ENCODE results near the gene DDX46.
A peak's percentile ranks its signal among the peaks of the same experiment; 100 is the strongest.

Gene DDX46

GRCh38 chr5:134738133-134738962 lies 20.2 kb upstream of the DDX46 start, which contains the start of gene CAMLG:
Gene CAMLG (plus strand): TSS chr5:134738548. CDS start chr5:134738621, 73 bp downstream.
- H3K79me1 ChIP-seq (ENCODE audit: low read length), result peaks cover 5% of the 10 kb centered on the region
- peak within 1 kb of the TSS; percentile 89 for H2AFZ ChIP-seq (ENCODE audit: insufficient read depth, low read length, poor library complexity)
- peak within 1 kb of the TSS; percentile 57 for H3K4ac ChIP-seq (ENCODE audit: low read depth, low read length)
- H3K27ac ChIP-seq (ENCODE audit: low read depth, low read length), result peak within 1 kb of the TSS; percentile 16
- peaks cover 5% of the 10 kb centered on the region in 2 experiments for H3K36me3 ChIP-seq (ENCODE audit: control insufficient read depth in 1 of 2, insufficient read depth in 2 of 2, low read length in 2 of 2)
- no peak within 1 kb of the TSS for H3K23ac ChIP-seq (ENCODE audit: low read length)
- no peaks in the 10 kb centered on the region for H3K9me3 ChIP-seq (ENCODE audit: insufficient read depth, low read depth, low read length)
- peak within 1 kb of the TSS; percentile 72 for H4K12ac ChIP-seq (ENCODE audit: low read depth, low read length)
- H2AK5ac ChIP-seq (ENCODE audit: low read length), result peak within 1 kb of the TSS; percentile 11
- peaks cover 0 to 4% of the 10 kb centered on the region in 2 experiments for H3K4me1 ChIP-seq (ENCODE audit: control insufficient read depth in 1 of 2, insufficient read depth in 2 of 2, low read length in 2 of 2)
- peak within 1 kb of the TSS; percentile 52 for H3K14ac ChIP-seq (ENCODE audit: low read length)
- WGBS (ENCODE audit: extremely low coverage, insufficient coverage, insufficient read length), result no CpG with 5 or more reads among the region's 66 CpGs
- peak within 1 kb of the TSS; percentile 82 for H3K4me2 ChIP-seq (ENCODE audit: low read length)
- no peaks in the 10 kb centered on the region for H3K27me3 ChIP-seq (ENCODE audit: insufficient read depth, low read length)
- H3K4me3 ChIP-seq (ENCODE audit: low read depth, low read length), result peak within 1 kb of the TSS; percentile 87
- peak within 1 kb of the TSS; percentile 46 for H4K91ac ChIP-seq (ENCODE audit: low read depth, low read length)
- peak within 1 kb of the TSS; percentile 41 for H2BK5ac ChIP-seq (ENCODE audit: low read depth, low read length, poor library complexity)
- DNase-seq, result peak; percentile 99 to 100
- peak within 1 kb of the TSS; percentile 94 for H4K8ac ChIP-seq (ENCODE audit: low read depth, low read length)
- H3K79me2 ChIP-seq (ENCODE audit: control insufficient read depth, insufficient read depth, low read length, poor library complexity), result peaks cover 5% of the 10 kb centered on the region
- H2BK120ac ChIP-seq (ENCODE audit: insufficient read depth, low read length, poor library complexity), result peak within 1 kb of the TSS; percentile 48
- no peak within 1 kb of the TSS for H2BK12ac ChIP-seq (ENCODE audit: low read length)
- peak within 1 kb of the TSS; percentile 77 for H3K9ac ChIP-seq (ENCODE audit: low read length)
- peak within 1 kb of the TSS; percentile 85 for H3K18ac ChIP-seq (ENCODE audit: low read length)

GRCh38 chr5:134738963-134739661 lies 19.5 kb upstream of the DDX46 start:
- peak overlapping the region; percentile 14 for H3K9ac ChIP-seq (ENCODE audit: low read length)
- H4K12ac ChIP-seq (ENCODE audit: low read depth, low read length), result no peak overlapping the region
- peak; percentile 46 to 71 for DNase-seq

GRCh38 chr5:134741052-134741451 lies 17.5 kb upstream of the DDX46 start:
- no peak for DNase-seq
- Histone ChIP-seq H2AFZ (ENCODE audit: insufficient read depth, low read length, poor library complexity) (no peak overlapping the region), H4K12ac (ENCODE audit: low read depth, low read length) (no peak overlapping the region), H3K4me1 (ENCODE audit: control insufficient read depth in 1 of 2, insufficient read depth in 2 of 2, low read length in 2 of 2) (peaks cover 0 to 4% of the 10 kb centered on the region in 2 experiments), H3K9me3 (ENCODE audit: insufficient read depth, low read depth, low read length) (no peaks in the 10 kb centered on the region), H4K91ac (ENCODE audit: low read depth, low read length) (no peak overlapping the region), H3K23ac (ENCODE audit: low read length) (no peak overlapping the region), H3K79me1 (ENCODE audit: low read length) (peaks cover 5% of the 10 kb centered on the region), H3K14ac (ENCODE audit: low read length) (no peak overlapping the region), H2BK5ac (ENCODE audit: low read depth, low read length, poor library complexity) (no peak overlapping the region), H3K9ac (ENCODE audit: low read length) (no peak overlapping the region), H2AK5ac (ENCODE audit: low read length) (no peak overlapping the region), H3K27me3 (ENCODE audit: insufficient read depth, low read length) (no peaks in the 10 kb centered on the region), H3K4ac (ENCODE audit: low read depth, low read length) (no peak overlapping the region), H3K36me3 (ENCODE audit: control insufficient read depth in 1 of 2, insufficient read depth in 2 of 2, low read length in 2 of 2) (peaks cover 5 to 8% of the 10 kb centered on the region in 2 experiments), H3K79me2 (ENCODE audit: control insufficient read depth, insufficient read depth, low read length, poor library complexity) (peaks cover 5% of the 10 kb centered on the region), H2BK120ac (ENCODE audit: insufficient read depth, low read length, poor library complexity) (no peak overlapping the region), H2BK12ac (ENCODE audit: low read length) (no peak overlapping the region), H3K4me2 (ENCODE audit: low read length) (no peak overlapping the region), H3K4me3 (ENCODE audit: low read depth, low read length) (no peak overlapping the region), H3K27ac (ENCODE audit: low read depth, low read length) (no peak overlapping the region), H4K8ac (ENCODE audit: low read depth, low read length) (no peak overlapping the region), H3K18ac (ENCODE audit: low read length) (no peak overlapping the region)
- no CpG with 5 or more reads among the region's 11 CpGs for WGBS (ENCODE audit: extremely low coverage, insufficient coverage, insufficient read length)

More at GRCh38 chr5:134738963-134739661, 19.5 kb upstream of the DDX46 start:
- H3K27ac ChIP-seq (ENCODE audit: low read depth, low read length), result no peak overlapping the region
- peaks cover 5% of the 10 kb centered on the region for H3K79me2 ChIP-seq (ENCODE audit: control insufficient read depth, insufficient read depth, low read length, poor library complexity)
- H3K79me1 ChIP-seq (ENCODE audit: low read length), result peaks cover 5% of the 10 kb centered on the region
- H3K4me2 ChIP-seq (ENCODE audit: low read length), result peak overlapping the region; percentile 82
- H2AK5ac ChIP-seq (ENCODE audit: low read length), result no peak overlapping the region
- peak overlapping the region; percentile 89 for H4K8ac ChIP-seq (ENCODE audit: low read depth, low read length)
- peak overlapping the region; percentile 52 for H3K14ac ChIP-seq (ENCODE audit: low read length)
- no peak overlapping the region for H3K23ac ChIP-seq (ENCODE audit: low read length)
- H2BK12ac ChIP-seq (ENCODE audit: low read length), result no peak overlapping the region
- H3K27me3 ChIP-seq (ENCODE audit: insufficient read depth, low read length), result no peaks in the 10 kb centered on the region
- H3K36me3 ChIP-seq (ENCODE audit: control insufficient read depth in 1 of 2, insufficient read depth in 2 of 2, low read length in 2 of 2), result peaks cover 5 to 8% of the 10 kb centered on the region in 2 experiments
- peak overlapping the region; percentile 89 for H2AFZ ChIP-seq (ENCODE audit: insufficient read depth, low read length, poor library complexity)
- H3K18ac ChIP-seq (ENCODE audit: low read length), result peak overlapping the region; percentile 85
- H3K4me3 ChIP-seq (ENCODE audit: low read depth, low read length), result peak overlapping the region; percentile 87
- H4K91ac ChIP-seq (ENCODE audit: low read depth, low read length), result peak overlapping the region; percentile 42
- no peaks in the 10 kb centered on the region for H3K9me3 ChIP-seq (ENCODE audit: insufficient read depth, low read depth, low read length)
- peak overlapping the region; percentile 7 for H2BK120ac ChIP-seq (ENCODE audit: insufficient read depth, low read length, poor library complexity)
- peak overlapping the region; percentile 57 for H3K4ac ChIP-seq (ENCODE audit: low read depth, low read length)
- H3K4me1 ChIP-seq (ENCODE audit: control insufficient read depth in 1 of 2, insufficient read depth in 2 of 2, low read length in 2 of 2), result peaks cover 0 to 4% of the 10 kb centered on the region in 2 experiments
- WGBS (ENCODE audit: extremely low coverage, insufficient coverage, insufficient read length), result no CpG with 5 or more reads among the region's 21 CpGs
- H2BK5ac ChIP-seq (ENCODE audit: low read depth, low read length, poor library complexity), result no peak overlapping the region

- H3K4me3 ChIP-seq (ENCODE audit: low read depth, low read length), result no peak overlapping the region
- no peak overlapping the region for H3K9ac ChIP-seq (ENCODE audit: low read length)
- H3K27me3 ChIP-seq (ENCODE audit: insufficient read depth, low read length), result no peaks in the 10 kb centered on the region
- no peak overlapping the region for H3K27ac ChIP-seq (ENCODE audit: low read depth, low read length)
- H2BK12ac ChIP-seq (ENCODE audit: low read length), result no peak overlapping the region
- H4K8ac ChIP-seq (ENCODE audit: low read depth, low read length), result no peak overlapping the region
- no peak overlapping the region for H2AK5ac ChIP-seq (ENCODE audit: low read length)
- H4K12ac ChIP-seq (ENCODE audit: low read depth, low read length), result no peak overlapping the region
- H3K36me3 ChIP-seq (ENCODE audit: control insufficient read depth in 1 of 2, insufficient read depth in 2 of 2, low read length in 2 of 2), result peaks cover 5 to 8% of the 10 kb centered on the region in 2 experiments
- H3K14ac ChIP-seq (ENCODE audit: low read length), result no peak overlapping the region
- H3K79me2 ChIP-seq (ENCODE audit: control insufficient read depth, insufficient read depth, low read length, poor library complexity), result peaks cover 5% of the 10 kb centered on the region
- no peak overlapping the region for H2AFZ ChIP-seq (ENCODE audit: insufficient read depth, low read length, poor library complexity)
- WGBS (ENCODE audit: extremely low coverage, insufficient coverage, insufficient read length), result no CpG with 5 or more reads among the region's 2 CpGs
- no peak for DNase-seq
- H3K9me3 ChIP-seq (ENCODE audit: insufficient read depth, low read depth, low read length), result no peaks in the 10 kb centered on the region
- H2BK5ac ChIP-seq (ENCODE audit: low read depth, low read length, poor library complexity), result no peak overlapping the region
- H3K23ac ChIP-seq (ENCODE audit: low read length), result no peak overlapping the region
- H3K18ac ChIP-seq (ENCODE audit: low read length), result no peak overlapping the region
- H3K4ac ChIP-seq (ENCODE audit: low read depth, low read length), result no peak overlapping the region
- no peak overlapping the region for H4K91ac ChIP-seq (ENCODE audit: low read depth, low read length)
- H3K4me1 ChIP-seq (ENCODE audit: control insufficient read depth in 1 of 2, insufficient read depth in 2 of 2, low read length in 2 of 2), result peaks cover 0 to 4% of the 10 kb centered on the region in 2 experiments
- H2BK120ac ChIP-seq (ENCODE audit: insufficient read depth, low read length, poor library complexity), result no peak overlapping the region
- H3K4me2 ChIP-seq (ENCODE audit: low read length), result no peak overlapping the region
- H3K79me1 ChIP-seq (ENCODE audit: low read length), result peaks cover 5% of the 10 kb centered on the region
These were observed 16.4 kb upstream of the DDX46 start for GRCh38 chr5:134742134-134742533.

Measured in trophoblast cell (in vitro differentiated cells and primary cell).